ENCODE results near the gene FAM186B.

- TF ChIP-seq CTCF (IDR thresholded peaks at IDR 0.05) (no peak), POLR2A (IDR thresholded peaks at IDR 0.05) (no peak)
Measured at GRCh38 chr12:49641748-49642369, 36.4 kb upstream of the FAM186B start.
